Naive thymus-derived CD8-positive, alpha-beta T cell (primary cell): ENCODE measurements around the gene DYNLT1. TPM values are rescaled to one million over a fixed set of nuclear protein-coding genes. Genes with fewer than 3 reads are reported as not detected.
A peak's percentile ranks its signal among the peaks of the same experiment; 100 is the strongest.
"Not testable (repeated sequence)": the region's sequence is repeated elsewhere in the genome, so short reads cannot be mapped to it uniquely, and the experiment has no call there.

Experiments used
- ATAC-seq, 2 donors: fragments of 150-1000 bp; cut with Tn5 transposase in 1 of 2; sonication (Bioruptor Pico), chemical (Tn5 transposase) in 1 of 2; 1 replicate in 1 of 2; 2 replicates in 1 of 2; pipeline ENCODE4 v1.10.0; 2021; ENCODE audit warnings: mild to moderate bottlenecking in 2 of 2, moderate library complexity in 2 of 2
- POLR2A ChIA-PET: fragments of 350-600 bp; sonication (Branson Sonifier 250); formaldehyde crosslinking; loops from one replicate; lab custom pipeline; 2021; ENCODE audit warnings: antibody characterized with exemption; lab: Charles Lee
- DNase-seq, 10 donors: peaks; one replicate each; pipeline versions ENCODE4 v3.0.0 to v3.0.0-alpha.2; 2020 to 2022
- H3K27ac Mint-ChIP-seq, 10 donors: one replicate each; pipeline ENCODE4 v1.8.0; 2020 to 2022; ENCODE audit warnings: mild to moderate bottlenecking in 10 of 10, mixed read lengths in 10 of 10, moderate library complexity in 4 of 10, inconsistent platforms in 1 of 10
- H3K27me3 Mint-ChIP-seq, 5 donors: one replicate each; pipeline ENCODE4 v1.8.0; 2021 to 2022; ENCODE audit warnings: mixed read lengths in 5 of 5
- H3K36me3 Mint-ChIP-seq, 3 donors: one replicate each; pipeline ENCODE4 v1.8.0; 2020 to 2022; ENCODE audit warnings: mixed read lengths in 3 of 3, mild to moderate bottlenecking in 2 of 3, inconsistent platforms in 1 of 3
- H3K4me1 Mint-ChIP-seq, 4 donors: one replicate each; pipeline ENCODE4 v1.8.0; 2021 to 2022; ENCODE audit warnings: mixed read lengths in 4 of 4
- H3K4me3 Mint-ChIP-seq, 10 donors: one replicate each; pipeline ENCODE4 v1.8.0; 2020 to 2022; ENCODE audit warnings: mild to moderate bottlenecking in 10 of 10, mixed read lengths in 10 of 10, moderate library complexity in 6 of 10, inconsistent platforms in 1 of 10
- H3K9me3 Mint-ChIP-seq, 9 donors: one replicate each; pipeline ENCODE4 v1.8.0; 2020 to 2022; ENCODE audit warnings: mixed read lengths in 9 of 9, mild to moderate bottlenecking in 3 of 9, inconsistent platforms in 1 of 9, moderate library complexity in 1 of 9
- polyA plus RNA-seq, 3 donors: library from polyadenylated mRNA; unstranded; fragments of 300-500 nt; fragmentation: Illumina TruSeq; gene quantifications; one replicate each; pipeline ENCODE4 v1.2.3, GENCODE V29; 2021
- total RNA-seq, 8 experiments: library from RNA in 2 of 8; stranded (reverse) in 2 of 8; gene quantifications; one replicate each; pipeline ENCODE4 v1.2.3 and lab custom pipeline; 2021 to 2026

The DYNLT1 gene
- total RNA-seq: 10 to 100 TPM; 54.4 to 54.7 TPM
- polyA plus RNA-seq: 10 to 100 TPM; 63.3 to 78.6 (median 63.7) TPM
- total RNA-seq (lab: John Stamatoyannopoulos, UW): 21.4 to 73.3 (median 34.6) reads per million in 6 experiments

DNA sequence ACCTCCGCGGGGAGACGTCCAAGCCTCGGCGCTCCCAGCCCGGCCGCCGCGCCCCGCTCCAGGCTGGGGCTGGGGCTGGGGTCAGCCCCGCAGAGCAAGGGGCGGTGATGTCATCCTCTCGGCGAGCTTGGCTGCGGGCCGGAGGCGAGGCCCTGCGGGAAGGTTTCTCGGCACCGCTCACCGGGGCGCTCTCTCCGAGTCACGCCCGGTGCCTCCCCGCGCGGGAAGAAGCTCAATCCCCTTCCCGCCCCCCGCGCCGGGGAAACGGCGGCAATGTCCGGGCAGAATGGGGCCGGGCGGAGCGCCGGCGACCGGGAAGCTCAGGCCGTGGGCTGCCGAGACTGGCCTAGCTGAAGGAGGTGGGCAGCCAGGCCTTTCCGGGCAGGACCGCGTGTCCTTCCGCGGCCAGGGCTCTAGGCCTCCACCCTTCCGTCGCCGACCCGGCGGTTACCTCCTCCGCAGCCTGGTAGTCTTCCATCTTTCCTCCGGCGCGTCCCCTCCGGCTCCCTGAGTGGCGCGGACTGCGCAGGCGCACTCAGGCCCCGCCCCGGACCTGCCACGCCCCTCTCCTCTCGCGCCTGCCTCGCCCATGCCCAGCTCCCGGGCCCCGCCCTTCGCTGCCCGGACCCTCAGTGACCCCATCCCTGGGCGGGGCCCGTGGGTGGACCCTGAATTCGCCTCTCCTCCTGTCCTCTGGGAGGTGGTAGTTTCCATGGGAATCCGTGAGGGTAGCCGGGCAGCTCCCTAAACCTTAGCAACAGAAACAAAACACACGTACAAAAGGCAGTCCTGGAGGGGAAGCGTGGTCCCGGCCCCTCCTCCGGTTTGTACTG, at the start of gene DYNLT1:
Gene DYNLT1, minus strand, starts transcription at position 513 of the 833 bp plus-strand sequence. Its CDS starts 35 bp downstream, at position 478.
- H3K27ac Mint-ChIP-seq: peak within 1 kb of the TSS; percentile 89 to 100 (median 99)
- POLR2A ChIA-PET: interaction anchor here (0.5 to 4.9 kb wide), 12 partner anchors 9 to 413 kb away, joined by 3 to 55 read pairs (median 5); no protein-coding TSS in a partner anchor
- peaks cover 0 to 24% (median 6%) of the 10 kb centered on the region in 3 donors for H3K36me3 Mint-ChIP-seq
- ATAC-seq (peak; percentile 75 to 76), DNase-seq (peak; percentile 72 to 94 (median 88))
- H3K4me1 Mint-ChIP-seq: peaks cover 36 to 68% (median 63%) of the 10 kb centered on the region in 4 donors
- H3K4me3 Mint-ChIP-seq: peak within 1 kb of the TSS; percentile 94 to 99 (median 98)
- no peaks in the 10 kb centered on the region for H3K9me3 Mint-ChIP-seq
- no peaks in the 10 kb centered on the region for H3K27me3 Mint-ChIP-seq

- ATAC-seq (no peak), DNase-seq (no peak)
- H3K4me1 Mint-ChIP-seq: peaks cover 26 to 64% (median 49%) of the 10 kb centered on the region in 4 donors
- H3K27me3 Mint-ChIP-seq: no peaks in the 10 kb centered on the region
- H3K9me3 Mint-ChIP-seq: no peaks in the 10 kb centered on the region
- H3K4me3 Mint-ChIP-seq: no peak overlapping the region
- H3K27ac Mint-ChIP-seq: peak overlapping the region in 5 of 10 donors; percentile 39 to 100 (median 54)
- peaks cover 0 to under 1% (median 0%) of the 10 kb centered on the region in 3 donors for H3K36me3 Mint-ChIP-seq
- POLR2A ChIA-PET: no interaction called here
These were observed 44.3 kb upstream of the DYNLT1 start for GRCh38 chr6:158688860-158689259.

- no peak for ATAC-seq
- Mint-ChIP-seq H3K36me3 (peaks cover 5 to 13% (median 6%) of the 10 kb centered on the region in 3 donors), H3K9me3 (no peaks in the 10 kb centered on the region), H3K27ac (peak overlapping the region; percentile 81 to 100 (median 100)), H3K27me3 (no peaks in the 10 kb centered on the region), H3K4me1 (peaks cover 31 to 69% (median 56%) of the 10 kb centered on the region in 4 donors), H3K4me3 (peak overlapping the region; percentile 53 to 89 (median 81))
- DNase-seq: no peak
- POLR2A ChIA-PET: interaction anchor here (0.6 to 2.5 kb wide), 5 partner anchors 28 to 420 kb away, joined by 3 to 9 read pairs (median 5); partner anchors contain the start of gene DYNLT1
These were observed 43.0 kb upstream of the DYNLT1 start for GRCh38 chr6:158687506-158687905.

DNA sequence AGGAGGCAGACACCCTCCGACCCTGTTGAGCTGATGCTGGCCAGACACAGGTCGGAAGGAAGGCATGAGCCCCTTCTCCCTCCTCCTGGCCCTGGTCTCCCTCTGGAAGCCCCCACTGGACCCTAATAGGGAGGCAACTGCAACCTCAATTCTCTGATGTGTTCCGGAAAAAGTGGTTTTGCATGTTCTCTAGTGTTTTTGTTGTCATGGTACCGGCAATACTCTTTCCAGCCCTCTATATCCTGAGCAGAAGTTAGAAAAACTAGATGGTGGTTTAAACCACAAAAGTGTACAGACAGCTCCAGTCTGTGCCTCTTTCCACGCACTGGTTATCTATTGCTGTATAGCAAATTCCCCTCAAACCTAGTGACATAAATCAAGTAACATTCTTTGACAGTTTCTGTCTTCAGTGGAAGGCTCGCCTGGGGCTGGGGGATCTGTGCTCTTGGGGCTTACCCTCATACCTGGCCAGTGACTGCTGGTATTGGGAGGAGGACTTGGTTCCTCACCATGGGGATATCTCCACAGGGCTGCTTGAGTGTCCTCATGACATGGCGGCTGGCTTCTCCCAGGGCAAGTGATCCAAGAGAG, 42.3 kb upstream of the DYNLT1 start:
- peak overlapping the region; percentile 81 to 100 (median 100) for H3K27ac Mint-ChIP-seq
- H3K9me3 Mint-ChIP-seq: no peaks in the 10 kb centered on the region
- peaks cover 31 to 71% (median 56%) of the 10 kb centered on the region in 4 donors for H3K4me1 Mint-ChIP-seq
- H3K27me3 Mint-ChIP-seq: no peaks in the 10 kb centered on the region
- POLR2A ChIA-PET: interaction anchor here (0.6 to 2.5 kb wide), 6 partner anchors 27 to 729 kb away, joined by 3 to 9 read pairs (median 5); partner anchors contain the start of gene DYNLT1
- ATAC-seq (peak; percentile 91 to 94), DNase-seq (peak in 8 of 10 donors; percentile 38 to 92 (median 80))
- peaks cover 5 to 13% (median 8%) of the 10 kb centered on the region in 3 donors for H3K36me3 Mint-ChIP-seq
- peak overlapping the region; percentile 40 to 89 (median 81) for H3K4me3 Mint-ChIP-seq

GRCh38 chr6:158686311-158686710, 41.8 kb upstream of the DYNLT1 start:
- Mint-ChIP-seq H3K4me3 (peak overlapping the region; percentile 40 to 89 (median 81)), H3K36me3 (peaks cover 5 to 16% (median 10%) of the 10 kb centered on the region in 3 donors), H3K27ac (peak overlapping the region; percentile 81 to 100 (median 100)), H3K9me3 (no peaks in the 10 kb centered on the region), H3K4me1 (peaks cover 31 to 69% (median 55%) of the 10 kb centered on the region in 4 donors), H3K27me3 (no peaks in the 10 kb centered on the region)
- DNase-seq (no peak), ATAC-seq (no peak)
- POLR2A ChIA-PET: interaction anchor here (0.6 to 2.5 kb wide), 5 partner anchors 33 to 728 kb away, joined by 4 to 9 read pairs (median 5); partner anchors contain the start of gene DYNLT1

DNA sequence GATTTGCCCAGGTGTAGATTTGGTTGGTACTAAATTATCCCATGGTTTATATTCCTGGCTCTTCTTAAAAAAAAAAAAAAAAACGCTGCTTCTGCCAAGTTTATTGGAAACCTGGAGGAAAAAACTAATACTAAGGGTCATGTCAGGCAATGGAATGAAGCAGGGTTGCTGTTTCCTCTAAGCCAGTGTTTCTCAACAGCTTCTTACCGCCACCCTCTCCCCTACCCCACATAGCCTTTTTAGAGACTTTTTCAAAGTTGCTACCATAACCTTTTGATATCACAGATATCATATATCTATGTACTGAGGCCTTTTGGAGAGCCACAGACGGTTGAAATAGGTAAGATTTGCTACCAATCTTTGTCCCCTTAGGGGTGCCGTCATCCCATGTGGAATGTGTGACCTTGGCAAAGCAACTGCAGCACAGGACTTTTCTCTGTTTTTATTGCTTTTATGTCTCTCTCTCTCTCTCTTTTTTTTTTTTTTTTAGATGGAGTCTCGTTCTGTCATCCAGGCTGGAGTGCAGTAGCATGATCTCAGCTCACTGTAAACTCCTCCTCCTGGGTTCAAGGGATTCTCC, 40.3 kb upstream of the DYNLT1 start:
- ATAC-seq (peak in 1 of 2 donors; percentile 11), DNase-seq (peak in 2 of 10 donors; percentile 26 to 33)
- Mint-ChIP-seq H3K9me3 (no peaks in the 10 kb centered on the region), H3K27ac (peak overlapping the region; percentile 13 to 100 (median 84)), H3K4me3 (peak overlapping the region in 4 of 10 donors; percentile 4 to 60 (median 26)), H3K36me3 (peaks cover 5 to 17% (median 16%) of the 10 kb centered on the region in 3 donors), H3K27me3 (no peaks in the 10 kb centered on the region), H3K4me1 (peaks cover 31 to 63% (median 52%) of the 10 kb centered on the region in 4 donors)
- POLR2A ChIA-PET: interaction anchor here (0.7 to 1.7 kb wide), 5 partner anchors 22 to 195 kb away, joined by 3 to 5 read pairs (median 4); no protein-coding TSS in a partner anchor

DNA sequence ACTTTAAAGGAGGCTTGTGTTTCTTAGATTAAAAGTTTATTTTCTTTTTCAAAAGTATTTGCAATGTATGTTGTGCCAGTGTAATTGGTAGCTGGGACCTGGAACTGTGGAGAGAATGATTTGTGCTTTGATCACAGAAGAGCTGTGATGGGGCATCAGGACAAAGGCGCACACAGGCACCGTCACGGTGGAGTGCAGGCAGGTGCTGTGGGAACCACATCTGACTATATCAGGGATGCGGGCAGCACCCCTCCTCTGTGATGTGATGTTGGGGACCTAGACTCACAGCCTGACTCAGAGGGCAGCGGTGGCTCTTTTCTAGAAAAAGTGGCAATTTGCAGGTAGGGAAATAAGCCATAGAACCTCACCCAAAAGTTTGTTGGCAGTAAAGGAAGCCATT, 39.8 kb upstream of the DYNLT1 start:
- Mint-ChIP-seq H3K4me1 (peaks cover 31 to 66% (median 49%) of the 10 kb centered on the region in 4 donors), H3K36me3 (peaks cover 5 to 17% (median 16%) of the 10 kb centered on the region in 3 donors), H3K9me3 (no peaks in the 10 kb centered on the region), H3K27ac (peak overlapping the region; percentile 13 to 100 (median 84)), H3K27me3 (no peaks in the 10 kb centered on the region), H3K4me3 (peak overlapping the region in 5 of 10 donors; percentile 0 to 37 (median 25))
- DNase-seq: peak in 5 of 10 donors; percentile 13 to 52 (median 38)
- ATAC-seq: peak; percentile 3 to 17
- POLR2A ChIA-PET: interaction anchor here (0.7 to 1.7 kb wide), 5 partner anchors 21 to 194 kb away, joined by 3 to 5 read pairs (median 4); no protein-coding TSS in a partner anchor

DNA sequence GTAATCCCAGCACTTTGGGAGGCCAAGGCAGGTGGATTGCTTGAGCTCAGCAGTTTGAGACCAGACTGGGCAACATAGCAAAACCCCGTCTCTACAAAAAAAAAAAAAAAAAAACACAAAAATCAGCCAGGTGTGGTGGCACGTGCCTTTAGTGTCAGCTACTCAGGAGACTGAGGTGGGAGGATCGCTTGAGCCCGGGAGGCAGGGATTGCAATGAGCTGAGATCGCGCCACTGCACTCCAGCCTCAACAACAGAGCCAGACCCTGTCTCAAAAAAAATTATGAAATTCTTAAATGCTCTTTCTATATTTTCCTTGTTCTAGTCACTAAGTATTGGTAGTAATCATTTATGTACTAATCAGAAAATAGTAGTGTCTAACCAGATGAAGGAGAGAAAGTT, 35.9 kb upstream of the DYNLT1 start:
- no peaks in the 10 kb centered on the region for H3K9me3 Mint-ChIP-seq
- POLR2A ChIA-PET: no interaction called here
- no peak for DNase-seq
- H3K27ac Mint-ChIP-seq: peak overlapping the region in 5 of 10 donors; percentile 1 to 75 (median 15)
- peaks cover 5 to 25% (median 19%) of the 10 kb centered on the region in 3 donors for H3K36me3 Mint-ChIP-seq
- H3K27me3 Mint-ChIP-seq: no peaks in the 10 kb centered on the region
- no peak overlapping the region for H3K4me3 Mint-ChIP-seq
- ATAC-seq: no peak
- H3K4me1 Mint-ChIP-seq: peaks cover 9 to 37% (median 17%) of the 10 kb centered on the region in 4 donors

GRCh38 chr6:158680015-158680414, 35.5 kb upstream of the DYNLT1 start:
- H3K4me3 Mint-ChIP-seq: no peak overlapping the region
- H3K27ac Mint-ChIP-seq: peak overlapping the region in 6 of 10 donors; percentile 11 to 75 (median 65)
- DNase-seq (no peak), ATAC-seq (no peak)
- no peaks in the 10 kb centered on the region for H3K9me3 Mint-ChIP-seq
- H3K27me3 Mint-ChIP-seq: no peaks in the 10 kb centered on the region
- peaks cover 5 to 29% (median 24%) of the 10 kb centered on the region in 3 donors for H3K36me3 Mint-ChIP-seq
- POLR2A ChIA-PET: no interaction called here
- peaks cover 9 to 35% (median 15%) of the 10 kb centered on the region in 4 donors for H3K4me1 Mint-ChIP-seq

DNA sequence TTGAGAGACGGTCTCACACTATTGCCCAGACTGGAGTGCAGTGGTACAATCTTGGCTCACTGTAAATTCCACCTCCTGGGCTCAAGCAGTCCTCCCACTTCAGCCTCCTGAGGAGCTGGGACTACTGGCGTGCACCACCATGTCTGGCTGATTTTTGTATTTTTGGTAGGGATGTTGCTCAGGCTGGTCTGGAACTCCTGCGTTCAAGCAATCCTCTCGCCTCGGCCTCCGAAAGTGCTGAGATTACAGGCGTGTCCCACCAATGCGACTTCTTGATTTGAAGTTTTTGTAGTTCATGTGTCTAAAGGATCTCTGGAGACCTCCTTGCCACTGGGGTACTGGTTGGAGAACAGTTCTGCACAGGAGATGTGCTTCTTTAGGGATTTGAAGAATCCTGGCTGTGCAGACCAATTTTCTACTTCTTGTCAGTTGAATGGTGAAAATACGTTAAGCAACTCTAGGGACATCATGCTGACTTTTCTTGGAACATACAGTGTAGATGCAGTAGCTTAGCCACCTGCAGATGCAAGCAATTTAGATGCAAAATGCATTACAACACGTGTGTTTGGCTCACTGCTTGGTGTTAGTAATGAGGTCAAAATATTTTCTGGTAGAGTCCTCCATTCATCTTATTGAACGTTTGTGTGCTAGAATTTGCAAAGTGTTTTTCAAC, 33.5 kb upstream of the DYNLT1 start:
- peaks cover 6 to 32% (median 27%) of the 10 kb centered on the region in 3 donors for H3K36me3 Mint-ChIP-seq
- no peak overlapping the region for H3K4me3 Mint-ChIP-seq
- DNase-seq: no peak
- peak overlapping the region in 6 of 10 donors; percentile 10 to 80 (median 24) for H3K27ac Mint-ChIP-seq
- no peak for ATAC-seq
- POLR2A ChIA-PET: interaction anchor here (0.6 kb wide), 1 partner anchor 141 kb away, joined by 5 read pairs; the partner anchor contains the start of gene EZR
- H3K9me3 Mint-ChIP-seq: no peaks in the 10 kb centered on the region
- peaks cover 0 to 19% (median 2%) of the 10 kb centered on the region in 4 donors for H3K4me1 Mint-ChIP-seq
- H3K27me3 Mint-ChIP-seq: no peaks in the 10 kb centered on the region

DNA sequence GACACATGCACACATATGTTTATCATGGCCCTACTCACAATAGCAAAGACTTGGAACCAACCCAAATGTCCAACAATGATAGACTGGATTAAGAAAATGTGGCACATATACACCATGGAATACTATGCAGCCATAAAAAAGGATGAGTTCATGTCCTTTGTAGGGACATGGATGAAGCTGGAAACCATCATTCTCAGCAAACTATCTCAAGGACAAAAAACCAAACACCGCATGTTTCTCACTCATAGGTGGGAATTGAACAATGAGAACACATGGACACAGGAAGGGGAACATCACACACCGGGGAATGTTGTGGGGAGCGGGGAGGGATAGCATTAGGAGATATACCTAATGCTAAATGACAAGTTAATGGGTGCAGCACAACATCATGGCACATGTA, 32.6 kb upstream of the DYNLT1 start:
- not testable (repeated sequence) for ATAC-seq
- Mint-ChIP-seq H3K36me3 (peaks cover 6 to 27% (median 23%) of the 10 kb centered on the region in 3 donors), H3K27ac (peak overlapping the region in 1 of 10 donors; percentile 19)

More for the DNA sequence above, 32.6 kb upstream of the DYNLT1 start:
- POLR2A ChIA-PET: interaction anchor here (0.7 kb wide), 1 partner anchor 39 kb away, joined by 6 read pairs; no protein-coding TSS in a partner anchor
- DNase-seq, H3K4me3 Mint-ChIP-seq, H3K9me3 Mint-ChIP-seq, H3K27me3 Mint-ChIP-seq: not testable (repeated sequence)
- peaks cover 0 to 17% (median 2%) of the 10 kb centered on the region in 4 donors for H3K4me1 Mint-ChIP-seq
